Omental fat pad (tissue), 4 donors: ENCODE results near the gene RBBP8NL. TPM values are rescaled to one million over a fixed set of nuclear protein-coding genes. Genes with fewer than 3 reads are reported as not detected.

Source experiments
- ATAC-seq: fragments of 150-250 bp; one replicate; pipeline ENCODE4 v1.9.1; 2016; ENCODE audit warnings: mild to moderate bottlenecking, moderate library complexity; ENCODE audit not compliant: low FRiP score
- DNase-seq: peaks from one replicate; pipeline ENCODE4 v3.0.0-alpha.2; 2019; ENCODE audit warnings: low spot score
- CTCF ChIP-seq, 3 donors: fragments of 450-650 bp; IDR thresholded peaks; one replicate each; pipeline ENCODE4 v1.5.1; 2016 to 2017; ENCODE audit warnings: antibody characterized with exemption in 3 of 3, mild to moderate bottlenecking in 3 of 3, moderate library complexity in 2 of 3
- total RNA-seq, 4 donors: library from RNA; depleted of rRNA; stranded (reverse); fragments of >200 nt; gene quantifications; one replicate each; pipeline ENCODE4 v1.1.0, GENCODE V29; 2016

The RBBP8NL gene
- total RNA-seq, 4 donors from 2014 or later = not detected

GRCh38 chr20:62362590-62362940, 64.8 kb downstream of the RBBP8NL start:
- no peak for TF ChIP-seq CTCF (IDR thresholded peaks at IDR 0.05)
- ATAC-seq (no peak), DNase-seq (no peak)

GRCh38 chr20:62361799-62362589, 65.3 kb downstream of the RBBP8NL start:
- no peak for TF ChIP-seq CTCF (IDR thresholded peaks at IDR 0.05)
- ATAC-seq = no peak
- DNase-seq = no peak

GRCh38 chr20:62360854-62361798, 66.2 kb downstream of the RBBP8NL start:
- ATAC-seq = no peak
- no peak for DNase-seq
- no peak for TF ChIP-seq CTCF (IDR thresholded peaks at IDR 0.05)

Other genes starting within 250 kb of the RBBP8NL start
- gene MTG2, start 244.5 kb downstream of the RBBP8NL start, total RNA-seq = 10 to 100 TPM; 19.3 to 32.5 (median 26.3) TPM
- not detected for gene HRH3, start 207.3 kb downstream of the RBBP8NL start, total RNA-seq
- gene OSBPL2, start 189.0 kb downstream of the RBBP8NL start, total RNA-seq = 10 to 100 TPM; 24.3 to 35.9 (median 26.3) TPM
- gene ADRM1, start 124.5 kb downstream of the RBBP8NL start, total RNA-seq = 100 to 1,000 TPM in 3 of 4 donors, 10 to 100 TPM in 1; 97.7 to 164 (median 111) TPM
- gene LAMA5, start 60.2 kb downstream of the RBBP8NL start, total RNA-seq = 100 to 1,000 TPM in 1 of 4 donors, 10 to 100 TPM in 3; 45.5 to 115 (median 62.5) TPM
- gene RPS21, start 40.4 kb downstream of the RBBP8NL start, total RNA-seq = 1,000 to 10,000 TPM; 1,582 to 2,182 (median 2,056) TPM
- gene CABLES2, start 20.3 kb downstream of the RBBP8NL start, total RNA-seq = 1 to 10 TPM; 1.5 to 2.8 (median 2.5) TPM
- 1 to 10 TPM; 1.3 to 3.7 (median 1.7) TPM for gene GATA5, start 48.5 kb upstream of the RBBP8NL start, total RNA-seq
- 10 to 100 TPM; 26.1 to 67.4 (median 55.6) TPM for gene SLCO4A1, start 215.0 kb upstream of the RBBP8NL start, total RNA-seq